NCI-H2029 (cell line): ENCODE results near the gene STK36.

Experiments
- DNase-seq: peaks from one replicate; lab custom pipeline; 2025; lab: John Stamatoyannopoulos, UW

Gene STK36

DNA sequence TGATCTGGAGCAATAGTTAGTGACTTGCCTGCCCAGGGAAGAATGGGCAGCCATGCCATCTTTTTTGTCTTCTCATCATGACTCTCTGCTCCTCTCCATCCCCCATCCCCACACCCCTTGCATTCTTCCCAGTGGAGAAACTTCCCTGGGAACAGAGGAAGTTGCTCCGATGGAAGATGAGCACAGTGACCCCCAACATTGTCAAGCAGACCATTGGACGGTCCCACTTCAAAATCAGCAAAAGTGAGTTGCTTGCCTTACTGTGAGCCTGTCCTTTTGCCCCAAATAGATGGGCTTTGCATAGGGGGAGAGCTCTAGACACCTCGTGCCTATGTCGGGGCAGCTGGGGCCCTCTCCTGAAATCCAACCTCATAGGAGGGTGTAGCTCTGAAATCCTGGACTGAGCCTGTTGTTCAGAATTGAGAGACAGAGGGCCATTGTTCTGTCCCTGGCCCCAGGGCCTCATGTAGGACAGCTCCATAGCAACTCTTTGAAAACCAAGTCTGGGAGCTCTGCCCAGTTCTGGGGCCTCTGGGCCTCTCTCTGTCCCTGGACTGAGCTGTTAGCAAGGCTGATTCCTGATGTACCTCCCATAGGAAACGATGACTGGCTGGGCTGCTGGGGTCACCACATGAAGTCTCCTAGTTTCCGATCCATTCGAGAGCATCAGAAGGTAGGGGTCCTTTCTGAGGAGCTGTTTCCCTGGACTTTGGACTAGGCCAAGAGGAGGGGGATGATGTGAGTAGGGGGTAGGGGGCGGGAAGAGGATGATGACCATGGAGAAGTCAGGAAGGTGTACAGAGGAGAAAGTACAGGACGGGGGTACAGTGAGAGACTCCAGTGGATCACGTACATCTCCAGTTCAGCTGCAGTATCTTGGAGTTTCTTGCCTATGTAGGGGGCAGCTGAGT is 73.9 kb downstream of the STK36 start:
- DNase-seq = no peak

DNA sequence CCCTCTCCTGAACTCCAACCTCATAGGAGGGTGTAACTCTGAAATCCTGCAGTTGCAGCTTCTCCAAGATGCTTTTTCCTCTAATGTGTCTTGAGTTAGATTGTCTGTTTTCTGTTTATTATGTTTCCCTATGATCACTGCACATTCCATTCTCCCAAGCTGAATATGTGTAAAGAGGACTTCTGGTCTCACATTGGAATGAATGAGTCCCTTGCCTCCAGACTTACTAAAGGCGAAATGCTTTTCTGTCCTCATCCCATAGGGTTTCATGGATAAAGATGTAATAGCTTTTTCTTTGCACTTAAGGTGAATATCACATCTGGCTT is 74.5 kb downstream of the STK36 start:
- no peak for DNase-seq

GRCh38 chr2:218746960-218747359 is 75.1 kb downstream of the STK36 start:
- no peak for DNase-seq

GRCh38 chr2:218748741-218749441 is 77.0 kb downstream of the STK36 start:
- no peak for DNase-seq
